HG03457 (cell line): ENCODE measurements around the gene CYP2B6.
"Not testable (repeated sequence)": the region's sequence is repeated elsewhere in the genome, so short reads cannot be mapped to it uniquely, and the experiment has no call there.

Experiments
- ATAC-seq: cut with Tn5 transposase; IDR thresholded peaks from one replicate; pipeline ENCODE4 v1.9.1; 2021; ENCODE audit warnings: moderate number of reproducible peaks; ENCODE audit not compliant: unreplicated experiment

Gene CYP2B6

DNA sequence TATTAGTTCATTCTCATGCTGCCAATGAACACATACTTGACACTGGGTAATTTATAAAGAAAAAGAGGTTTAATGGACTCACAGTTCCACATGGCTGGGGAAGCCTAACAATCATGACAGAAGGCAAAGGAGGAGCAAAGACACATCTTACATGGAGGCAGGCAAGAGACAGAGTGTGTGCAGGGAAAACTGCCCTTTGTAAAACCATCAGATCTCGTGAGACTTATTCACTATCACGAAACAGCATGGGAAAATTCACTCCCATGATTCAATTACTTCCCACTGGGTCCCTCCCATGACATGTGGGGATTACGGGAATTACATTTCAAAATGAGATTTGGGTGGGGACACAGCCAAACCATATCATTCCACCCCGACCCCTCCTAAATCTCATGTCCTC is 11.3 kb upstream of the CYP2B6 start:
- ATAC-seq, result not testable (repeated sequence)

DNA sequence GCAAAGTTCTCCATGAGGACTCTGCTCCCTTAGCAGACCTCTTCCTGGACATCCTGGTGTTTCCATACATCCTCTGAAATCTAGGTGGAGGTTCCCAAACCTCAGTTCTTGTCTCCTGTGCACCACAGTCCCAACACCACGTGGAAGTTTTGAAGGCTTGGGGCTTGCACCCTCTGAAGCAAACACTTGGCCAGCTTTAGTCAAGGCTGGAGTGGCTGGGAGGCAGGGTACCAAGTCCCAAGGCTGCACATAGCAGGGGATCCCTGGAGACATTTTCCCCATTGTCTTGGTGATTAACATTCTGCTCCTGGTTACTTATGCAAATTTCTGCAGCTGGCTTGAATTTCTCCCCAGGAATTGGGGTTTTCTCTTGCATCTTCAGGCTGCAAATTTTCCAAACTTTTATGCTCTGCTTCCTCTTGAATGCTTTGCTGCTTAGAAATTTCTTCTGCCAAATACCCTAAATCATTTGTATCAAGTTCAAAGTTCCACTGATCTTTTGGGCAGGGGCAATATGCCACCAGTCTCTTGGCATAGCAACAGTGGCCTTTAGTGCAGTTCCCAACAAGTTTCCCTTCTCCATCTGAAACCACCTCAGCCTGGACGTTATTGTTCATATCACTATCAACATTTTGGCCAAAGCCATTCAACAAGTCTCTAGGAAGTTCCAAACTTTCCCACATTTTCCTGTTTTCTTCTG is 10.2 kb upstream of the CYP2B6 start:
- ATAC-seq, result not testable (repeated sequence)

DNA sequence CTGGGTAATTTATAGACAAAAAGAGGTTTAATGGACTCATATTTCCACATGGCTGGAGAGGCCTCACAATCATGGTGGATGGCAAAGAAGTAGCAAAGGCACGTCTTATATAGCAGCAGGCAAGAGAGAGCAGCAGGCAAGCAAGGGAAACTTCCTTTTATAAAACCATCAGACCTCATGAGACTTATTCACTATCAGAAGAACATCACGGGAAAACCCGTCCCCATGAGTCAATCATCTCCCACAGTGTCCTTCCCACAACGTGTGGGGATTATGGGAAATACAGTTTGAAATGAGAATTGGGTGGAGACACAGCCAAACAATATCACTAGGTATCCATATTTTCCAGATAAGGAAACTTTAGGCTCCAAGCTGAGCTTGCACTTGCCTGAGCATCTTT is 9.5 kb upstream of the CYP2B6 start:
- no peak for ATAC-seq

DNA sequence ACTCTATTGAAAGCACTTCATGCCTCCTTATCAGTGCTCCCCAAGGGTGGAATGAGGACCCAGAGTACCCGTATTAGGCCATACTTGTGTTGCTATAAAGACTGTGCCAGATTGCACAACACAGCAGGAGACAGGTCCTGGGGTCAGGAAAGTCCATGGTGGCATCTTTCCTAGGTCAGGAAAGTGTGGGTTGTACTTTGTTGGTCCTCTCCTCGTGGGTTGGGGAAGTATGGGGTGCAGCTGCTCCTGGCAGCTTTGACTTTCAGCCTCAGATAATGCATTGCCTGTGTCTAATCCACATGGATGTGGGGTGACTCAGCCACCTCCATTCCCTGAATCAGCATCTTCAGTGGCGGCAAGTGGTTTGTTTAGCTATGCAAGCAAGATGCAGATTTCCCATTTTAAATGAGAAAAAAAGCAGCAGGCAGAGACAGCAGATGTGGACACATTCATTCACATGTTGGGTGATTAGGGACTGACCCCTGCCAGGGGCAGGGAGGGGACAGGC is 8.4 kb upstream of the CYP2B6 start:
- no peak for ATAC-seq

DNA sequence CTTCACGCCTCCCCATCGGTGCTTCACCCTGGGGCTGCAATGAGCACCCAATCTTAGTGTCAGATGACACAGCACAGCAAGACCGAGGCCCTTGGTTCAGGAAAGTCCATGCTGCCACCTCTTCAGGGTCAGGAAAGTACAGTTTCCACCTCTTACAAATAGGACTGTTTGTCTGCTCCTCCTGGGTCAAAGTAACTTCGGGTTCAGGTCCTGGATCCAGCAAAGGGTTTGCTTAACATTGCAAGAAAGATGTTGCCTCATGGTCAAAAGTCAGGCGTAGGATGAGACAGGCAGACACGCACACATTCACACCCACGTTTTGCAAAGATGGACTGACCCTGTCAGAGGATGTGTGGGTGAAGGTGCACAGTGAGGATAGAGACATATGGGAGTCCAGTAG is 1.6 kb upstream of the CYP2B6 start:
- ATAC-seq, result no peak

DNA sequence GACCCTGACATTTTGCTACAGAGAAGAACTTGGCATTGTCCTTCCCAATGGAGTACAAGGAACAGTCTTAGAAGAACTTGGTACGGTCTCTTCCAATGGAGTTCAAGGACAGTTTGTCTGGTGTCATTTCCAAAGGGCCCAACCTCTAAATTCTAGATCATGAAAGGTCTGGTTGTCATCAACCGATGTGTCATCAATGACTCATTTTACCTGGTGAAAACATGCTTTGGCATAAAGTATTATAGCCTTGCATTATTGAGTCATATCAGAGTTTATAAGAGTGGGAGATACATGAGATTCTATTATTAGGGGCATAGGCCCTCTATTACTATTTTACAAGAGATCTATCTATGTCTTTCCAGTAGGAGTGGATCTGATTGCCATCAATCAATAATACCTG is 4.3 kb downstream of the CYP2B6 start:
- no peak for ATAC-seq

DNA sequence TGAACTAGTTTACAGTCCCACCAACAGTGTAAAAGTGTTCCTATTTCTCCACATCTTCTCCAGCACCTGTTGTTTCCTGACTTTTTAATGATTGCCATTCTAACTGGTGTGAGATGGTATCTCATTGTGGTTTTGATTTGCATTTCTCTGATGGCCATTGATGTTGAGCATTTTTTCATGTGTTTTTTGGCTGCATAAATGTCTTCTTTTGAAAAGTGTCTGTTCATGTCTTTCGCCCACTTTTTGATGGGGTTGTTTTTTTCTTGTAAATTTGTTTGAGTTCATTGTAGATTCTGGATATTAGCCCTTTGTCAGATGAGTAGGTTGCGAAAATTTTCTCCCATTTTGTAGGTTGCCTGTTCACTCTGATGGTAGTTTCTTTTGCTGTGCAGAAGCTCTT is 7.9 kb downstream of the CYP2B6 start:
- ATAC-seq, result not testable (repeated sequence)

DNA sequence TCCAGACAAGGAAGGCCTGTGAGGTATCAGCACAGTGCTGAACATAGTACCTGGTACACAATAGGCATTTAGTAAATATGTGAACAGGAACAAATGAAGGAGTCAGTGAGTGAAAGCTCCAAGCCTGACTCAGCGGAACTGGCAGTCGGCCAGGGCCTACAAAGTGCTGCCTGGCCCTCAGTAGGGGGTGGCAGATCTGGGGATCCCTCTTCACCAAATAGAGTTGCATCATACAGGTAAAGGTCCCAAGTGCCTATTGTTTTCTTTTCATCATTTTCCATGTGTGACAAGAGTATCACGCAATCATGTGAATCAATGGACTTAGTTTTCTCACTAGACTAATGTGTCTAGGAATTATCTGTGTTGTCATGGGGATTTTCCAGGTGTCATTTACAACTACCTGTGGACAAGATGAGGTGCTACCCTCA is 9.2 kb downstream of the CYP2B6 start:
- no peak for ATAC-seq

DNA sequence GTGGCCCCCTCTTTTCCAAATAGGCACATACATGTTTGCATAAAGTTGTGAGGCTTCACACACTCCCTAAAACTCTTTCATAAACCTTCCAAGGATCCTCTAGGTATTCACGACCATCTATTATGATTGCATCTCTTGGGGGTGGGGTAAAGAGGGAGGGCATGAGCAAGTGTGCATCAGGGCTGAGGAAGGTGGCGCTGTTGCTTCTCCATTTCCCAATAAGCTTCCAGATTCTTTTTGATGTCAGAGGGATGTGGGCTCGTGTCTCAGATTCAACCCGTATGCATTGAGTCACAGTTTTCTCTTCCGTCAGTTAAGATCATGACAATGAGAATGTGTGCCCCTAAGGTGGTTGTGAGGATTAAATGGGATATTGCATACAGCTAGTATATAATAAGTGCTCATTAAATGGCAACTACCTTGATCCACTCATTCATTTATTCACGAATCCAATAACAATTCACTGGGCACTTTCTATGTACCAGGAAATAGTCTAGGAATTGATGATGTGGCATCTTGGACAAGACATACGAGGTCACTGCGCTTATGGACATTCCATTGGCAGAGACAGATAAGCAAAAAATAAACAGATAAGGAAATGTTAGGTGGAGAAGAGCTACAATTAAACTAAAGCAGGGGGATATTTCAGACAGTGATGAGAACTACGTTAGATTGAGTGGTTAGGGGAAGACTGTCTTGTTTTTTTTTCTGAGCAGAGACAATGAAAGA is 10.3 kb downstream of the CYP2B6 start:
- ATAC-seq, result no peak

DNA sequence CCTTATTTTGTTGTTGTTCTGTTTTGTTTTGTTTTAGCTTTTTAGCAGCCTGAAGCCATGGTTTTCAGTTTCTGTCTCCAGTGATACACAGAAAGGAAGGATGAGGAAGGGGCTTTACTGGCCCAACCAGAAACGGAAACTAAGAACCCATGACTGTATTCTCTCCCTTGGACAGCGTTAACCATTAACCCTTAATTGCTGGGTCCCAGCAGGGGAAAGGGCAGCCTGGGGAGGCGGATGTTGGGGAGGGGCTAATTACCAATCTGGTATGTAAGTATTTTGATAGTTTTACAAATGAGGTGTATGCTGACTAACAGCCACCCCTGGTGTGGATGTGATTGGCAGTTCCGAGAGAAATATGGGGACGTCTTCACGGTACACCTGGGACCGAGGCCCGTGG is 12.6 kb downstream of the CYP2B6 start:
- ATAC-seq, result not testable (repeated sequence)

DNA sequence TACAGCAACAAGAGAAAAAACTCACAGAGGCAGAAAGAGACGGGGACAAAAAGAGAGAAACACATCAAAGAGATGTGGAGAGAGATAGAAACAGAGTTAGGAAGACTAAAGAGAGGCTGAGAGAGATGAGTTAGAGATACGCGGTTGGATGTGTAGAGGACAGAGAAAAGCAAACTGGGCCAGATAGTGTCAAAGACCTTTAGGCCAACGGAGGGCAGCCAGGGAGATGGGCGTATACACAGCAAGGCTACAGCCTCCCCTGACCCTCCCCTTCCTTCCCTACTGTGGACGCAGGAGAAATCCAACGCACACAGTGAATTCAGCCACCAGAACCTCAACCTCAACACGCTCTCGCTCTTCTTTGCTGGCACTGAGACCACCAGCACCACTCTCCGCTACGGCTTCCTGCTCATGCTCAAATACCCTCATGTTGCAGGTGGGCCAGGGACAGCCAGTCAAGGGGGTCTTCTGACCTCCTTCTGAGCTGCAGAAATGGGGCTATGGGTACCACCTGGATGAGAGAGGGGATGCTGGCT is 18.7 kb downstream of the CYP2B6 start:
- ATAC-seq, result no peak

DNA sequence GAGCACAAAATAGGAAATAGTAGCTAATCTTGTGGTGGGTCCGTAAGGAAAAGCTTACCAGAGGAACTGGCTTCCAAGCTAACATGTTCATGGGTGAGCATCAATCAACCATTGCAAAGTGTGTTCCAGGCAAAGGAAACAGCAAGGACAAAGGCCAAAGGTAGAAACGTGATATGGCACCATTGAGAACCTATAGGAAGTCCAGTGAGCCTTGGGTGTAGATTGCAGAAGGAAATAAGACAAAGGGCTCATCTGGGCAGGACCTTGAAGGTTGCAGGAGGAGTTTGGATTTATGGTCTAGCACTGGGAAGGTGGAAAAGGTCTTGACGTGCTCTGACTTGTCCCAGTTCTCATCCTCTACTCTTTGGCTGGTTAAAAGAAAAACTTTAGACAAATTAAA is 22.3 kb downstream of the CYP2B6 start:
- no peak for ATAC-seq

DNA sequence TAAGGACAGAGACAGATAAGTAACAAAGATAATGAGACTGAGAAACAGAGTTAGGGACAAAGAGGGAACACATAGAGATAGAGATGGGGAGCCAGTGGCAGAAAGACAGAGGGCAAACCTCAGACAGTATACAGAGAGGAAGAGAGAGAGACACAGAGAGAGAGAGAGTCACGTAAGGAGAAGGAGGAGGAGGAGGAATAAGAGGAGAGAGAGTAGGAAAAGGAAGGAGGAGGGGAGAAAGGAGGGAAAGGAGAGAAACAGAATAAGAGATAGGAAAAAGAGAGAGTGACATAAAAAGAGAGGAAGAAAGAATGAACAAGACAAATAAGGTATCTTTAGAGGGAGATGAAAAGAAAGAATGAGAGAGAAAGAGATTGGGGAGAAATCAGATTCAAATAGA is 23.6 kb downstream of the CYP2B6 start:
- no peak for ATAC-seq

DNA sequence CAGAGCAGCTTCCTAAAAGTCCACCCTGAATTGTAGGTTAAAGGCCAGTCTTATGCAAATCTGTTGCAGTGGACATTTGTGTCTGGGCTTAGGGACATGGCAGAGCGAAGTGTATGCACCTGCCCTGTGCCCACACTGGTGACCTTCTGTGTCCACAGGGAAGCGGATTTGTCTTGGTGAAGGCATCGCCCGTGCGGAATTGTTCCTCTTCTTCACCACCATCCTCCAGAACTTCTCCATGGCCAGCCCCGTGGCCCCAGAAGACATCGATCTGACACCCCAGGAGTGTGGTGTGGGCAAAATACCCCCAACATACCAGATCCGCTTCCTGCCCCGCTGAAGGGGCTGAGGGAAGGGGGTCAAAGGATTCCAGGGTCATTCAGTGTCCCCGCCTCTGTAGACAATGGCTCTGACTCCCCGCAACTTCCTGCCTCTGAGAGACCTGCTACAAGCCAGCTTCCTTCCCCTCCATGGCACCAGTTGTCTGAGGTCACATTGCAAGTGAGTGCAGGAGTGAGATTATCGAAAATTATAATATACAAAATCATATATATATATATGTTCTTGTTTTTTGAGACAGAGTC is 25.5 kb downstream of the CYP2B6 start:
- ATAC-seq, result no peak

DNA sequence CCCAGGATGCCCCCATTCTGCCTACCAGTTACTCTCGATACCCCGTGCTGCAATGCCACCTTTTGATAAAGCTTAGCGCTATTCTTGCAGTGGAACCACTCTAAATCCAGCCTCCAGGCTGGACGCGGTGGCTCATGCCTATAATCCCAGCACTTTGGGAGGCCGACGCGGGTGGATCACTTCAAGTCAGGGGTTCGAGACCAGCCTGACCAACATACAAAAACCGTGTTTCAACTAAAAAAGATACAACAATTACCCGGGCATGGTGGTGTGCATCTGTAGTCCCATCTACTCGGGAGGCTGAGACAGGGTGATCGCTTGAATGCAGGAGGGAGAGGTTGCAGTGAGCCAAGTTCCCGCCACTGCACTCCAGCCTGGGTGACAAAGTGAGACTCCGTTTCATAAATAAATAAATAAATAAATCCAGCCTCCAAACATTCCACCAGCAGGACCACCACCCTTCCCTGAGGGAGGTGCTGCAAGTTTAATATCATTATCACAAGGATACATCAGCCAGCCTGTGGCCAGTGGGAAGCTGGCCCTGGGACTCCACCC is 27.7 kb downstream of the CYP2B6 start:
- no peak for ATAC-seq

DNA sequence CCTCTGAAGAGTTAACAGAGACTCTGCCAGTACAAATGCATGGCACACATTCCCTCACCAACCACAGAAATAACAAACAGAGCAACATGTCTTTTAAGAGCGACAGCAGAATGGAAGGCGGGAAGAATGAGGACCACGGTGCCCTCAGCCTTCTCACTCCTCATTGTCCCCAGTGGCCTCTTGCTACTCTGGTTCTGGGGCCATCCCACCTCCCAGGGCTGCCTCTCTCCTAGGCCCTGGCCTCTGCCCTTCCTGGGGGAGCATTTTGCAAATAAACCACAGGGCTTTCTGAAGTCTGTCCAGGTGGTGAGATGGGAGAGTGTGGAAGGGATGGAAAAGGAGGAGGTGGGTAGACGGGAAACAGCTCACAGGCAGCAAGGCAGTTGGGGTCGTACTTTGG is 28.3 kb downstream of the CYP2B6 start:
- no peak for ATAC-seq

DNA sequence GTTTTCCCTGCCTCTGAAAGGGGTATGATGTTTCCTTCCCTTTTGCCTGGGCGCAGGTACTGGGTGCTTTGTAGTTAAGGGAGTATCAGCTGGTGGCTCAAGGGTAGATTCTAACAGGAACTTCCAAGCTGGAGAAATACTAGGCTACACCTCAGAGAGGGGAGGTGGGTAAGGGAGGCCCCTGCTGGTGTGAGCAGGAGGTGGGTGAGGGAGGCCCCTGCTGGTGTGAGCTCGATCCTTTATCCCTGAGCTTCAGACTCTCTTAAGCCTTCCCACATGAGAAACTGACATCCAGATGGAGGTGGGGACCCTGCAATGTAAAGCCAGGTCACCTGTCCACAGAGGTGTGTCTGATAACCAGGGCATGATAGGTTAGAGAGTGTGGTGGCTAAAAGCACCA is 32.1 kb downstream of the CYP2B6 start:
- no peak for ATAC-seq

DNA sequence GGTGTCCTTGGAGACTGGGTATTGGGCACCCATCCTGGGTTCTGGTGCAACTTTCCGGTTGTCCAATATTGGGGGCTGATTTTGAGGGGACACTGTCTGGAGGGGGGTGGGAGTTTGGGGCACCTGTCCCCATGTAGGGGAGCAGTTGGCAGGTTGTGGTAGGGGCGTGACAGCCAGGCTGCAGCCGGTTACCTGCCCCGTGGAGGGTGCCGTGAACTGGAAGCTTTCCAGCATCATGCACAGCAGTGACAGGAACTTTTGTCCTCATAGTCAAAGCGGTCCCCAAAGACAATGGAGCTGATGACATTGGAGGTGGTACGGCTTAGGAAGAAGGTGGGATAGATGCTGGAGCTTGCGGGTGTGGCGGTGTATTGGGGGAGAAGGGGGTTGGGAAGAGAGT is 34.3 kb downstream of the CYP2B6 start:
- no peak for ATAC-seq

DNA sequence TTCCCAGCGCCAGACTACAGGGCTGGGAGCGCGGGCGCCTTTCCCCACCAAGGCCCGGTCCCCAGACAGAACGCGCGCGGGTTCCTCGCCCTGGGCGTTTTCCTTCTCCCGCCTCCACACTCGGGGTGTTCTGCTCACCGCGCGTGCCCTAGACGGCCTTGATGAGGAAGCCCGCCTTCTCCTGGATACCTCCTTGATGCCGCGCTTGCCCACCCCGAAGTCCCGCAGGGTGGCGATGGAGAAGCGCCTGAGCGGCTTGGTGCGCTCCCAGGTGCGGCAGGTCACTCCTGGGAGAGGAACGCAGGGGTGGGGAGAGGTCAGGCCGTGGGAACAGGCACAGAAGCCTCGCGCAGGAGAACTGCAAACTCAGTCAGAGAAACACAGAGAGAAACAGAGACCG is 34.8 kb downstream of the CYP2B6 start:
- ATAC-seq, result no peak

DNA sequence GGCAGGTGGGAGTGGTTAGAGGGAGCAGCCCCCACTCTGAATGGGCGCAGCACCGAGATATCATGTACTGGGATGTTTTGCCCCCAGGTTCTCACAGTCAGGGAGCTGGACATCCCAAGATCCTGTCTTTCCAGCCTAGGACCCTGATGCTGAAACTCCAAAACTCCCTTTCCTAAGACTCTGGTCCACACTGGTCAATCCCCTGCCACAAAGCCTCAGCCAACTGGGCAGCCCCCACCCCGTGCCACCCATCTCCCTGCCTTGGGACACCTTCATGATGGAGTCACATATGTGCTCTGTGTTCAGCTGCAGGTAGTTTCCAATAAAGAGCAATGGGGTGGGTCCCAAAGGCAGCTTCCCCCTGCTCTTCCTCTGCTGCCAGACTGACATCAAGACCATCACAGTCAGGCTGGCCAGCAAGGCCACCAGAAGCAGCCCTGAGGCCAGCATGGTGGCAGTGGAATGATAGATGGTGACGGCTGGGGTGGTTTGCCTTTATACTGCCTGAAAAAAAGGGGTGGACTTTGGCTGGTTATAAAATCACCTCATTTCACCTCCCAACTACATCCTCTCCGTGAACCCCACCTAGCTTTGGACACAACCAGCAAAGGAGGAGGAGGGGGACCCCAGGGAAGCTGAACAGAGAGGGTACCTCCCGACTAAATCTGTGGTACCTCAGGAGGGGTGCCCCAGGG is 36.3 kb downstream of the CYP2B6 start:
- no peak for ATAC-seq
